Neutrophil (primary cell): Measurements from ENCODE around the gene HSDL1.

Experiments
- H3K27ac ChIP-seq: fragments of 200-600 bp; sonication (generic); 2 replicates; pipeline ENCODE4 v1.5.1; 2016; ENCODE audit warnings: mild to moderate bottlenecking, moderate library complexity
- H3K27me3 ChIP-seq: fragments of 200-600 bp; sonication (generic); 2 replicates; pipeline ENCODE4 v1.6.0; 2016; ENCODE audit warnings: mild to moderate bottlenecking
- H3K36me3 ChIP-seq: fragments of 200-600 bp; sonication (generic); 2 replicates; pipeline ENCODE4 v1.5.1; 2017
- H3K4me1 ChIP-seq, 2 experiments: fragments of 200-600 bp in 1 of 2; sonication (generic) in 1 of 2; 1 replicate in 1 of 2; 2 replicates in 1 of 2; pipeline versions ENCODE4 v1.5.1 to v1.6.1; 2013 to 2016; ENCODE audit warnings: low read depth in 1 of 2, low read length in 1 of 2, mild to moderate bottlenecking in 1 of 2, moderate library complexity in 1 of 2; ENCODE audit not compliant: control insufficient read depth in 1 of 2, insufficient read depth in 1 of 2
- H3K4me3 ChIP-seq, 2 experiments: fragments of 200-600 bp in 1 of 2; sonication (generic) in 1 of 2; 1 replicate in 1 of 2; 2 replicates in 1 of 2; pipeline ENCODE4 v1.5.1; 2013 to 2016; ENCODE audit warnings: low read depth in 1 of 2, low read length in 1 of 2, mild to moderate bottlenecking in 1 of 2, moderate library complexity in 1 of 2
- H3K9me3 ChIP-seq: fragments of 200-600 bp; sonication (generic); 2 replicates; pipeline ENCODE4 v1.5.1; 2016
- CTCF ChIP-seq: fragments of 200-600 bp; sonication (generic); IDR thresholded peaks from 2 replicates; pipeline ENCODE4 v1.5.1; 2016; ENCODE audit warnings: antibody characterized with exemption

Gene HSDL1

GRCh38 chr16:84080378-84080777 is 64.6 kb downstream of the HSDL1 start:
- Histone ChIP-seq H3K36me3 (peaks cover 43% of the 10 kb centered on the region), H3K4me1 (peaks cover 24 to 31% of the 10 kb centered on the region in 2 experiments), H3K27ac (no peak overlapping the region), H3K4me3 (no peak overlapping the region), H3K9me3 (no peaks in the 10 kb centered on the region), H3K27me3 (no peaks in the 10 kb centered on the region)
- no peak for TF ChIP-seq CTCF

- no peak overlapping the region for H3K4me3 ChIP-seq
- no peaks in the 10 kb centered on the region for H3K9me3 ChIP-seq
- no peak overlapping the region for H3K27ac ChIP-seq
- H3K4me1 ChIP-seq: peaks cover 17 to 24% of the 10 kb centered on the region in 2 experiments
- peaks cover 50% of the 10 kb centered on the region for H3K36me3 ChIP-seq
- H3K27me3 ChIP-seq: no peaks in the 10 kb centered on the region
- no peak for TF ChIP-seq CTCF
Measured at GRCh38 chr16:84079664-84080063, 65.3 kb downstream of the HSDL1 start.

- TF ChIP-seq CTCF: no peak
- Histone ChIP-seq H3K4me1 (peaks cover 1 to 2% of the 10 kb centered on the region in 2 experiments), H3K27me3 (no peaks in the 10 kb centered on the region), H3K27ac (no peak overlapping the region), H3K9me3 (no peaks in the 10 kb centered on the region), H3K4me3 (no peak overlapping the region), H3K36me3 (peaks cover 62% of the 10 kb centered on the region)
Measured at GRCh38 chr16:84075376-84075775, 69.6 kb downstream of the HSDL1 start.

- Histone ChIP-seq H3K9me3 (no peaks in the 10 kb centered on the region), H3K4me3 (no peak overlapping the region), H3K4me1 (peaks cover 8% of the 10 kb centered on the region in 2 experiments), H3K27ac (no peak overlapping the region), H3K27me3 (no peaks in the 10 kb centered on the region), H3K36me3 (peaks cover 57% of the 10 kb centered on the region)
- no peak for TF ChIP-seq CTCF
Measured at GRCh38 chr16:84074721-84075120, 70.3 kb downstream of the HSDL1 start.
